NCI-H2227 (cell line): ENCODE results near the gene SMYD3.
"Not testable (repeated sequence)": the region's sequence is repeated elsewhere in the genome, so short reads cannot be mapped to it uniquely, and the experiment has no call there.

Source experiments
- DNase-seq: peaks from one replicate; lab custom pipeline; 2025; ENCODE audit not compliant: unreplicated experiment; lab: John Stamatoyannopoulos, UW

Gene SMYD3

GRCh38 chr1:245763873-245764331 is 743.2 kb downstream of the SMYD3 start:
- DNase-seq: no peak

- no peak for DNase-seq
These were observed 744.6 kb downstream of the SMYD3 start for GRCh38 chr1:245762396-245762910.

- DNase-seq: no peak
These were observed 746.8 kb downstream of the SMYD3 start for GRCh38 chr1:245760301-245760700.

- no peak for DNase-seq
These were observed 752.6 kb downstream of the SMYD3 start for GRCh38 chr1:245754463-245754961.

- DNase-seq: no peak
These were observed 753.3 kb downstream of the SMYD3 start for GRCh38 chr1:245753807-245754206.

- DNase-seq: no peak
These were observed 754.5 kb downstream of the SMYD3 start for GRCh38 chr1:245752561-245752960.

- DNase-seq: no peak
These were observed 755.2 kb downstream of the SMYD3 start for GRCh38 chr1:245751726-245752470.

- no peak for DNase-seq
These were observed 756.0 kb downstream of the SMYD3 start for GRCh38 chr1:245751116-245751515.

- no peak for DNase-seq
These were observed 756.8 kb downstream of the SMYD3 start for GRCh38 chr1:245750261-245750660.

- DNase-seq: no peak
These were observed 758.0 kb downstream of the SMYD3 start for GRCh38 chr1:245749053-245749452.

- no peak for DNase-seq
These were observed 758.4 kb downstream of the SMYD3 start for GRCh38 chr1:245748646-245749045.

- DNase-seq: no peak
These were observed 758.8 kb downstream of the SMYD3 start for GRCh38 chr1:245748240-245748639.

- DNase-seq: no peak
These were observed 764.2 kb downstream of the SMYD3 start for GRCh38 chr1:245742896-245743295.

- DNase-seq: not testable (repeated sequence)
These were observed 766.7 kb downstream of the SMYD3 start for GRCh38 chr1:245740336-245740735.

GRCh38 chr1:245730801-245731200 is 776.3 kb downstream of the SMYD3 start:
- no peak for DNase-seq

- DNase-seq: not testable (repeated sequence)
These were observed 779.0 kb downstream of the SMYD3 start for GRCh38 chr1:245728035-245728434.

GRCh38 chr1:245721488-245721887 is 785.6 kb downstream of the SMYD3 start:
- DNase-seq: no peak

- DNase-seq: no peak
These were observed 788.1 kb downstream of the SMYD3 start for GRCh38 chr1:245718951-245719350.

GRCh38 chr1:245718123-245718522 is 789.0 kb downstream of the SMYD3 start:
- DNase-seq: peak; percentile 75

- no peak for DNase-seq
These were observed 789.5 kb downstream of the SMYD3 start for GRCh38 chr1:245717611-245718010.

- no peak for DNase-seq
These were observed 790.5 kb downstream of the SMYD3 start for GRCh38 chr1:245716561-245716960.

- DNase-seq: no peak
These were observed 791.1 kb downstream of the SMYD3 start for GRCh38 chr1:245715970-245716369.

- no peak for DNase-seq
These were observed 791.8 kb downstream of the SMYD3 start for GRCh38 chr1:245715291-245715701.
